ENCODE results near the gene HSD11B1. TPM values are rescaled to one million over a fixed set of nuclear protein-coding genes. Genes with fewer than 3 reads are reported as not detected.

The HSD11B1 gene
- total and polyA plus RNA-seq, 2 of the 4 experiments (the other 2 are of a cell fraction) = 0.41 to 0.72 TPM

GRCh38 chr1:209758400-209758799, 53.8 kb downstream of the HSD11B1 start:
- Histone ChIP-seq H3K36me3 (ENCODE audit: control insufficient read depth, insufficient read depth, low read length) (no peaks in the 10 kb centered on the region), H3K79me1 (ENCODE audit: low read depth in 1 of 2, low read length in 2 of 2) (no peaks in the 10 kb centered on the region), H4K20me1 (ENCODE audit: insufficient read depth, low read length) (no peaks in the 10 kb centered on the region), H2AFZ (replicated peaks; ENCODE audit: low read length, poor library complexity) (no peak overlapping the region), H2BK120ac (ENCODE audit: low read depth, low read length) (no peak overlapping the region), H4K8ac (ENCODE audit: low read depth in 2 of 2, low read length in 2 of 2) (no peak overlapping the region), H3K27me3 (ENCODE audit: control insufficient read depth, insufficient read depth, low read length) (peaks cover 9% of the 10 kb centered on the region; the same call in 1 of the 2 replicates), H3K9me3 (ENCODE audit: control insufficient read depth, insufficient read depth, low read length) (no peaks in the 10 kb centered on the region), H3K14ac (replicated peaks; ENCODE audit: low read depth, low read length) (no peak overlapping the region), H3K18ac (ENCODE audit: low read depth, low read length) (no peak overlapping the region), H2BK20ac (ENCODE audit: low read depth, low read length) (no peak overlapping the region), H2BK5ac (ENCODE audit: low read depth, low read length, poor library complexity, severe bottlenecking) (no peak overlapping the region), H2AK5ac (ENCODE audit: low read depth, low read length) (no peak overlapping the region), H3K4ac (ENCODE audit: low read depth, low read length) (no peak overlapping the region), H3K4me1 (ENCODE audit: control insufficient read depth, insufficient read depth, low read length) (no peaks in the 10 kb centered on the region), H3K4me3 (ENCODE audit: insufficient read depth, low read depth, low read length) (no peak overlapping the region), H4K5ac (ENCODE audit: low read depth, low read length) (no peak overlapping the region), H3K9ac (ENCODE audit: low read depth, low read length) (no peak overlapping the region), H4K91ac (ENCODE audit: insufficient read depth, low read depth, low read length) (no peak overlapping the region), H3K4me2 (ENCODE audit: low read depth, low read length) (no peak overlapping the region), H3K23ac (ENCODE audit: low read depth, low read length) (no peak overlapping the region), H3K56ac (ENCODE audit: extremely low read depth, insufficient read depth, low read length) (no peak overlapping the region), H3K27ac (ENCODE audit: insufficient read depth, low read length) (no peak overlapping the region), H2AK9ac (replicated peaks; ENCODE audit: low read depth, low read length, poor library complexity) (no peak overlapping the region), H2BK15ac (ENCODE audit: low read depth, low read length) (no peak overlapping the region), H3K9me1 (ENCODE audit: insufficient read depth, low read length) (no peaks in the 10 kb centered on the region)
- TF ChIP-seq FOS (IDR thresholded peaks at IDR 0.05; ENCODE audit: low read depth, low read length) (no peak), MAFK (IDR thresholded peaks at IDR 0.05; ENCODE audit: low read depth, low read length) (no peak)
- TF ChIP-seq, protein P1, sequence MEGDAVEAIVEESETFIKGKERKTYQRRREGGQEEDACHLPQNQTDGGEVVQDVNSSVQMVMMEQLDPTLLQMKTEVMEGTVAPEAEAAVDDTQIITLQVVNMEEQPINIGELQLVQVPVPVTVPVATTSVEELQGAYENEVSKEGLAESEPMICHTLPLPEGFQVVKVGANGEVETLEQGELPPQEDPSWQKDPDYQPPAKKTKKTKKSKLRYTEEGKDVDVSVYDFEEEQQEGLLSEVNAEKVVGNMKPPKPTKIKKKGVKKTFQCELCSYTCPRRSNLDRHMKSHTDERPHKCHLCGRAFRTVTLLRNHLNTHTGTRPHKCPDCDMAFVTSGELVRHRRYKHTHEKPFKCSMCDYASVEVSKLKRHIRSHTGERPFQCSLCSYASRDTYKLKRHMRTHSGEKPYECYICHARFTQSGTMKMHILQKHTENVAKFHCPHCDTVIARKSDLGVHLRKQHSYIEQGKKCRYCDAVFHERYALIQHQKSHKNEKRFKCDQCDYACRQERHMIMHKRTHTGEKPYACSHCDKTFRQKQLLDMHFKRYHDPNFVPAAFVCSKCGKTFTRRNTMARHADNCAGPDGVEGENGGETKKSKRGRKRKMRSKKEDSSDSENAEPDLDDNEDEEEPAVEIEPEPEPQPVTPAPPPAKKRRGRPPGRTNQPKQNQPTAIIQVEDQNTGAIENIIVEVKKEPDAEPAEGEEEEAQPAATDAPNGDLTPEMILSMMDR (conservative IDR thresholded peaks at IDR 0.05; ENCODE audit: low read depth, low read length) = no peak
- in situ Hi-C loops (cut with MboI; ENCODE audit: low sequenced_read_pairs) = loop anchor here (5.0 kb wide), 1 partner anchor 181 kb away; no protein-coding TSS in a partner anchor
- WGBS, 2 experiments (ENCODE audit: extremely low coverage in 2 of 2, insufficient read length in 1 of 2) = no CpG with 5 or more reads among the region's 3 CpGs
- no peak for DNase-seq
- CTCF ChIA-PET = no interaction called here
- intact Hi-C loops (cut with micrococcal nuclease) = no loop called here
- ATAC-seq (ENCODE audit: low read depth) = no peak
- POLR2A ChIA-PET (ENCODE audit: unreplicated experiment) = no interaction called here
- dilution Hi-C loops (cut with HindIII; ENCODE audit: low sequenced_read_pairs, unreplicated experiment) = no loop called here
- no TSS peak for BruUV-seq (replicated peaks)

Data from IMR-90 (cell line).